Thymus (tissue), 11 donors: ENCODE data around the gene FDPS. TPM values are rescaled to one million over a fixed set of nuclear protein-coding genes. Genes with fewer than 3 reads are reported as not detected.

Experiments
- DNase-seq, 9 donors: peaks; one replicate each; pipeline ENCODE4 v3.0.0-alpha.2; 2013; ENCODE audit warnings: low spot score in 9 of 9, low read depth in 6 of 9, missing footprints in 1 of 9
- H3K27ac ChIP-seq, 2 donors: one replicate each; pipeline ENCODE4 v1.5.1; 2013; ENCODE audit warnings: control low read depth in 1 of 2, low read depth in 1 of 2, low read length in 1 of 2, mild to moderate bottlenecking in 1 of 2, moderate library complexity in 1 of 2
- H3K27me3 ChIP-seq, 2 donors: one replicate each; pipeline ENCODE4 v1.5.1; 2013; ENCODE audit warnings: low read length in 1 of 2; ENCODE audit not compliant: control insufficient read depth in 2 of 2, insufficient read depth in 1 of 2
- H3K36me3 ChIP-seq, 2 donors: one replicate each; pipeline ENCODE4 v1.5.1; 2013; ENCODE audit warnings: low read length in 1 of 2, mild to moderate bottlenecking in 1 of 2, moderate library complexity in 1 of 2; ENCODE audit not compliant: control insufficient read depth in 2 of 2, insufficient read depth in 2 of 2
- H3K4me1 ChIP-seq, 2 donors: one replicate each; pipeline ENCODE4 v1.5.1; 2013; ENCODE audit warnings: low read length in 2 of 2; ENCODE audit not compliant: control insufficient read depth in 2 of 2, insufficient read depth in 2 of 2
- H3K4me3 ChIP-seq, 2 donors: one replicate each; pipeline ENCODE4 v1.5.1; 2013; ENCODE audit warnings: low read length in 2 of 2, control low read depth in 1 of 2, mild to moderate bottlenecking in 1 of 2
- H3K9me3 ChIP-seq, 2 donors: one replicate each; pipeline ENCODE4 v1.5.1; 2013; ENCODE audit warnings: low read length in 1 of 2, mild to moderate bottlenecking in 1 of 2; ENCODE audit not compliant: control insufficient read depth in 2 of 2, insufficient read depth in 1 of 2
- WGBS: extraction: QIAGEN DNeasy Blood & Tissue Kit; methylation state at CpG from one replicate; pipeline ENCODE4 v1.1.7; 2013; 5-methylcytosine and 5-hydroxymethylcytosine counted together
- polyA plus RNA-seq: library from polyadenylated mRNA; stranded (reverse); fragments of 200-250 nt; gene quantifications from one replicate; pipeline ENCODE4 v1.2.3, GENCODE V29; 2013
- total RNA-seq: library from RNA; stranded (reverse); fragments of 120-200 nt; gene quantifications from one replicate; pipeline ENCODE4 v1.2.4, GENCODE V29; 2013
- donor health status: healthy.

FDPS gene
- total and polyA plus RNA-seq, 2 donors: 119 to 175 TPM

DNA sequence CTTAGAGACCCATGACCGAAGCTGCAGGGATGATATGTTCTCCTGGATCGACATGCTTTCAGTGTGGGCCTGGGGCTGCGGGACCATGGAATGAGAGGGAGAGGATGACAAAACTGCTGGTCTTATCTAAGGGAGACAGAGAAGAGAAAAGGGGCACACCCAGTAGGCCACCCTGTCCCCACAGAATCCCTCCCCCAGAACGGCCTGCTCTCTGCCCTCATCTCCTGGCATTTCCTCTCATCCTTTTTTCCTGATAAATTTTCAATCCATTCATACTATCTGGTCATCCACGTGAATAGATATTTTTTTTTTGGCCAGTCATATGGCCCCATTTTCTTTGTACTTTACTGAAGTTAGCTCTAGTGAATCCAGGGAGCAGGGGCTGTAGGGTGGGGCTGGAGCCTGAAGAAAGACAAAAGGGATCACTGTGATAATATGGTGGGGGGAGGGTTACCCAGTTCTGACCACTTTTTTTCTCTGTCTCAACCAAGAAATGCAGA, 7.3 kb upstream of the FDPS start, which contains the start of gene PKLR:
Gene PKLR, minus strand, starts transcription at position 97 of the 500 bp plus-strand sequence. Its CDS starts 43 bp downstream, at position 54.
- no peak for DNase-seq
- Histone ChIP-seq H3K27ac (no peak within 1 kb of the TSS), H3K4me1 (no peaks in the 10 kb centered on the region), H3K9me3 (peaks cover 0 to 4% of the 10 kb centered on the region in 2 donors), H3K36me3 (no peaks in the 10 kb centered on the region), H3K4me3 (no peak within 1 kb of the TSS), H3K27me3 (peaks cover 3 to 13% of the 10 kb centered on the region in 2 donors)
- 98% methylated on average over 5 of the region's 5 CpGs for WGBS

DNA sequence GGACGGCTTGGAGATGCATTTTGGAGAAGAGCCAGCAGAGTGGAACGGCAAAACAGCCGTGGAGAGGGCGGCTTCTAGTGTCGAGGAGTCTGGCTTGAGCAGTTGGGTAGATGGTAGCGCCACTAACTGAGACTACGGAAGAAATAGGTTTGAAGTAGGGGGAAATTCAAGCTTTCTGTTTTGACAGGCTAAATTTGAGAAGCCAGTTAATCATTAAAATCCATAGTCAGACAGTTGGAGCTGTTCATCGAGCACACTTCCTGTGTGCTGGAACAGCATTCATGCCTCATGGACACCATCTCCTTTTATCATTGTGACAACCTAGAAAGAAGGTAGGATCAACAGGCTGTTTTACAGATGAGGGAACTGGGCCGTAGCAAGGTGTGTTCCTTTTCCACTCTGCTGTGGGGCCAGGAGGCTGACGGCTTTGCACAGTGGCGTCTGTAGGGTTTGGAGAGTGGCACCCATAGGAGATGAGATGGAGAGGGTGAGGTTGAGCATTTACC, 4.1 kb upstream of the FDPS start:
- H3K4me1 ChIP-seq: peaks cover 4 to 16% of the 10 kb centered on the region in 2 donors
- peaks cover 0 to 4% of the 10 kb centered on the region in 2 donors for H3K9me3 ChIP-seq
- H3K36me3 ChIP-seq: no peaks in the 10 kb centered on the region
- H3K27me3 ChIP-seq: peaks cover 0 to 3% of the 10 kb centered on the region in 2 donors
- 93% methylated on average over 11 of the region's 11 CpGs for WGBS
- peak overlapping the region in 1 of 2 donors; percentile 20 for H3K27ac ChIP-seq
- no peak overlapping the region for H3K4me3 ChIP-seq
- DNase-seq: no peak

DNA sequence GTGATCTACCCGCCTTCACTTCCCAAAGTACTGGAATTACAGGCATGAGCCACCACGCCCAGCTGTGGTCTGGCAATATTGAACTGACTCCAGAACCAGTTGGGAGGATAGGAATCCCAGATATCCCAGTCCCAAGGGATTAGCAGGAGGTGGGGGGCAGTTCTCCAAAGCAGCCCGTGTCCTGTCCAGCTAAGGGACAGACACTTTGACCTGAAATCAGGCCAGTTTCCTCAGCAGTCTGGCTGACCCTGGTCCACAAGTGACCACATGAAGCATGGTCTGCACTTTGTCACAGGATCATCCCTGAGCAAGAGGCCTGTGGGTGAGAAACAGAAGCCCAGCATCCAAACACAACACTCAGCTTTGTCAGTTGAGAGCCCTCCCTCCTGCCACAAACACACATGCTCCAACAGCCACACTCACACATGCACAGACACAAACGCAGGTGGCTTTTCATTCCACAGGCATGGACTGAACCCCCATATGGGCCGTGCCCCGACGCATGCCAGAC, 2.7 kb upstream of the FDPS start:
- no peak for DNase-seq
- 91% methylated on average over 7 of the region's 7 CpGs for WGBS
- H3K27ac ChIP-seq: no peak overlapping the region

DNA sequence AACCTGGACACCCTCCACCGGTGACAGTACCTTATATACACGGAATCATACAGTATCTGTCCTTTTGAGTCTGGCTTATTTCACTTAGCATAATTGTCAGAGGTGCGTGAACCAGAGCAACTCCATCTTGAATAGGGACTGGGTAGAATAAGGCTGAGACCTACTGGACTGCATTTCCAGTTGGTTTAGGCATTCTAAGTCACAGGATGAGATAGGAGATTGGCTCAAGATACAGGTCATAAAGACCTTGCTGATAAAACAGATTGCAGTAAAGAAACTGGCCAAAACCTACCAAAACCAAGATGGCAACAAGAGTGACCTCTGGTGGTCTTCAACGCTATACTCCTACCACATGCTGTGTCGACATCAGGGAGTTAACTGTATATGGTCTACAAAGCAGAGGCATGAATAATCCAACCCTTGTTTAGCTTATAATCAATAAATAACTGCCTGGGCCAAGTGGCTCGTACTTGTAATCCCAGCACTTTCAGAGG, 1.4 kb upstream of the FDPS start:
- WGBS: 66% methylated on average over 6 of the region's 6 CpGs
- no peaks in the 10 kb centered on the region for H3K27me3 ChIP-seq
- peaks cover 10 to 16% of the 10 kb centered on the region in 2 donors for H3K36me3 ChIP-seq
- H3K4me1 ChIP-seq: peaks cover 6 to 26% of the 10 kb centered on the region in 2 donors
- DNase-seq: peak in 1 of 9 donors; percentile 45
- H3K4me3 ChIP-seq: no peak overlapping the region
- H3K27ac ChIP-seq: no peak overlapping the region
- peaks cover 0 to 4% of the 10 kb centered on the region in 2 donors for H3K9me3 ChIP-seq

More for the DNA sequence above, 2.7 kb upstream of the FDPS start:
- Histone ChIP-seq H3K4me1 (peaks cover 6 to 26% of the 10 kb centered on the region in 2 donors), H3K36me3 (peaks cover 6 to 7% of the 10 kb centered on the region in 2 donors), H3K4me3 (no peak overlapping the region), H3K27me3 (no peaks in the 10 kb centered on the region), H3K9me3 (peaks cover 0 to 4% of the 10 kb centered on the region in 2 donors)

DNA sequence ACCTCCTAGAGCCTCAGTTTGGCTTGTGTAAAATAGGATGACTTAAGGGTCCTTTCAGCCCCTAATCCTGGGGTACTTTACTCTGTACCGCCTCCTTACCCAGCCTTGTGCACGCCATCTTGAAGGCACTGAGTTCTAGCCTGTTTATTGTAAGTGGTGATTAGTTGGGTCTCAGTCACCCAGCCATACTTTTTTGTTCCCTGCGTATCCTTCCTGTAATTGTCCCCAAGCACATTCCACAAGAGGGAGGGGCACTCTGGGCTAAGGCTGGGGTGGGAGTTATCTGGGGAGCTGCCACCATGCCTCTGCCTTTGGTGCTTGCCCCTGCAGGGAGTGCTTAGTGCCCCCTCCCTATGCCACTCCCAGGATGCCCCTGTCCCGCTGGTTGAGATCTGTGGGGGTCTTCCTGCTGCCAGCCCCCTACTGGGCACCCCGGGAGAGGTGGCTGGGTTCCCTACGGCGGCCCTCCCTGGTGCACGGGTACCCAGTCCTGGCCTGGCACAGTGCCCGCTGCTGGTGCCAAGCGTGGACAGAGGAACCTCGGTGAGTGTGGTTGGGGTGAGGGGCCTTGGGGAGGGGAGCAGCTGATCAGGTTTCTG, 856 bp downstream of the FDPS start:
- Histone ChIP-seq H3K4me3 (peak overlapping the region; percentile 83 to 97), H3K36me3 (peaks cover 29% of the 10 kb centered on the region in 2 donors), H3K27me3 (no peaks in the 10 kb centered on the region), H3K27ac (peak overlapping the region; percentile 15 to 94), H3K4me1 (peaks cover 6 to 26% of the 10 kb centered on the region in 2 donors), H3K9me3 (no peaks in the 10 kb centered on the region)
- DNase-seq: no peak
- WGBS: 15% methylated on average over 11 of the region's 11 CpGs

DNA sequence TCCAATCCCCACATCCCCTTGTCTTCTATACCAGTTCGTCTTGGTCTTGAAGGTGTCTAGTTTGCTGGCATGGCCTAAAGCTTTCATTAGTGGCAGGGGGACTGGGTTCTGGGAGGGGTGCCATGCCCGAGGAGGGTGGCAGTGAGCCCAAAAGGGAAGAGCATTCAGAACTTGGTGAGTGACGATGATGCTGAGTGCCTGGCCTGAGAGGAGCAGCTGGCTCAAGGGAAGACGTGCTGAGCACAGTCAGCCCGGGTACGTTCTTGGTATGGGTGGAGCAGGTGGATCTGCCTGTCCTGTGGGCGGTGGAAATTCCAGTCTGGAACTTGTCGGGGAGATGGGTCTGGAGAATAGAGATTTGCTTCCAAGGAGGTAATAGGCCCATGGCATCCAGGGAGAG, 4.6 kb downstream of the FDPS start:
- peaks cover 41 to 44% of the 10 kb centered on the region in 2 donors for H3K36me3 ChIP-seq

DNA sequence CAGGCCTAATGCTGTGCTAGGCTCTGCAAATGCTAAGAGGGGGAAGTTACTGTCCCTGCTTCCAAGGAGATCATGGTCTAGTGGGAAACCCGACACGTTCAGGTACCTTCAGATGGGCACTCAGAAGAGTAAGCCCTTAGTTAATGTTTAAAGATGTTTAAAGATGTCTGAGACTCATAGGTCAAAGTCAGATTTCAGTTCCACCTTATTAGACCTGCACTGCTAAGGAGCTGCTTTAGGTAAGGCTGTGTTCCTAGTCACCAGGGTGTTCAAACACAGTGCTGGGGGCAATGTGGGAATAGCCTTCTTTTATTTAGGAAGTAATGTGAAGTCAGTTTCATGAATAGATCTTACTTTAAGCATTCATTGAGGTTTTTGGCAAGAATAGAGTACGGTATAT, 8.3 kb downstream of the FDPS start:
- 98% methylated on average over 3 of the region's 3 CpGs for WGBS
- no peak for DNase-seq

More for the DNA sequence above, 4.6 kb downstream of the FDPS start:
- no peak for DNase-seq
- no peak overlapping the region for H3K4me3 ChIP-seq
- WGBS: 96% methylated on average over 8 of the region's 8 CpGs
- H3K27ac ChIP-seq: no peak overlapping the region
- no peaks in the 10 kb centered on the region for H3K27me3 ChIP-seq
- H3K9me3 ChIP-seq: no peaks in the 10 kb centered on the region
- H3K4me1 ChIP-seq: peaks cover 6 to 17% of the 10 kb centered on the region in 2 donors

DNA sequence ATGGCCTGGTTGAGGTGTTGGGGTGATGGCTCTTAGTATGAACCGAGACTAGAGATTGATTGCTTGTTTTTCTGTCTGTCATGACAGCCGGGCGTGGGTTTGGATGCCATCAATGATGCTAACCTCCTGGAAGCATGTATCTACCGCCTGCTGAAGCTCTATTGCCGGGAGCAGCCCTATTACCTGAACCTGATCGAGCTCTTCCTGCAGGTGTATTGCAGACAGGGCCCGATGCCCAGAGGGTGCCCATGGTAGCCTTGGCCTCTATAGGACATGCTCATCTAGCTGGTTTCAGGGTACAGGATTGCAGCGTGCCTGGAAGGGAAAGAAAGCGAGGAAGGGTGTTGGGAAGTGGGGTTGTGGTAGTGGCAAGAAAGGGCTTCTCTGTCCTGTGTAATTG, 9.4 kb downstream of the FDPS start:
- no peak overlapping the region for H3K27ac ChIP-seq
- peaks cover 0 to 21% of the 10 kb centered on the region in 2 donors for H3K27me3 ChIP-seq
- peaks cover 34 to 36% of the 10 kb centered on the region in 2 donors for H3K36me3 ChIP-seq
- no peaks in the 10 kb centered on the region for H3K9me3 ChIP-seq
- no peak overlapping the region for H3K4me3 ChIP-seq
- H3K4me1 ChIP-seq: peaks cover 8 to 30% of the 10 kb centered on the region in 2 donors
- WGBS: 97% methylated on average over 9 of the region's 9 CpGs
- no peak for DNase-seq

More for the DNA sequence above, 8.3 kb downstream of the FDPS start:
- Histone ChIP-seq H3K27me3 (peaks cover 0 to 11% of the 10 kb centered on the region in 2 donors), H3K4me3 (no peak overlapping the region), H3K9me3 (no peaks in the 10 kb centered on the region), H3K4me1 (peaks cover 3 to 20% of the 10 kb centered on the region in 2 donors), H3K36me3 (peaks cover 41 to 45% of the 10 kb centered on the region in 2 donors), H3K27ac (no peak overlapping the region)

DNA sequence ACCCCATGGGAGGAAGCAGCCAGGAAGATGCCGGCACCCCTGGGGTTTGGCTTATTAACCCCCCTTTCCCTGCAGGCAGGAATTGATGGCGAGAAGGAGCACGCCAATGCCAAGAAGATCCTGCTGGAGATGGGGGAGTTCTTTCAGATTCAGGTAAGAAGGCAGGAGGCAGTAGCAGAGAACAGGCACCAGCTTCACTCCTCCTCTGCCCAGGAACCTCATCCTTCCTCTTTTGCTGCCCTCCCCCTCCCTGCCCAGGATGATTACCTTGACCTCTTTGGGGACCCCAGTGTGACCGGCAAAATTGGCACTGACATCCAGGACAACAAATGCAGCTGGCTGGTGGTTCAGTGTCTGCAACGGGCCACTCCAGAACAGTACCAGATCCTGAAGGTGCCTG, 10.9 kb downstream of the FDPS start:
- WGBS: 96% methylated on average over 5 of the region's 5 CpGs
- Histone ChIP-seq H3K4me1 (peaks cover 8 to 38% of the 10 kb centered on the region in 2 donors), H3K27ac (no peak overlapping the region), H3K9me3 (no peaks in the 10 kb centered on the region), H3K36me3 (peaks cover 23 to 25% of the 10 kb centered on the region in 2 donors), H3K27me3 (peaks cover 0 to 27% of the 10 kb centered on the region in 2 donors), H3K4me3 (no peak overlapping the region)
- DNase-seq: no peak
